ENCODE results near the gene GIT1.
A peak's percentile ranks its signal among the peaks of the same experiment; 100 is the strongest.

GIT1 gene, protein sequence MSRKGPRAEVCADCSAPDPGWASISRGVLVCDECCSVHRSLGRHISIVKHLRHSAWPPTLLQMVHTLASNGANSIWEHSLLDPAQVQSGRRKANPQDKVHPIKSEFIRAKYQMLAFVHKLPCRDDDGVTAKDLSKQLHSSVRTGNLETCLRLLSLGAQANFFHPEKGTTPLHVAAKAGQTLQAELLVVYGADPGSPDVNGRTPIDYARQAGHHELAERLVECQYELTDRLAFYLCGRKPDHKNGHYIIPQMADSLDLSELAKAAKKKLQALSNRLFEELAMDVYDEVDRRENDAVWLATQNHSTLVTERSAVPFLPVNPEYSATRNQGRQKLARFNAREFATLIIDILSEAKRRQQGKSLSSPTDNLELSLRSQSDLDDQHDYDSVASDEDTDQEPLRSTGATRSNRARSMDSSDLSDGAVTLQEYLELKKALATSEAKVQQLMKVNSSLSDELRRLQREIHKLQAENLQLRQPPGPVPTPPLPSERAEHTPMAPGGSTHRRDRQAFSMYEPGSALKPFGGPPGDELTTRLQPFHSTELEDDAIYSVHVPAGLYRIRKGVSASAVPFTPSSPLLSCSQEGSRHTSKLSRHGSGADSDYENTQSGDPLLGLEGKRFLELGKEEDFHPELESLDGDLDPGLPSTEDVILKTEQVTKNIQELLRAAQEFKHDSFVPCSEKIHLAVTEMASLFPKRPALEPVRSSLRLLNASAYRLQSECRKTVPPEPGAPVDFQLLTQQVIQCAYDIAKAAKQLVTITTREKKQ

DNA sequence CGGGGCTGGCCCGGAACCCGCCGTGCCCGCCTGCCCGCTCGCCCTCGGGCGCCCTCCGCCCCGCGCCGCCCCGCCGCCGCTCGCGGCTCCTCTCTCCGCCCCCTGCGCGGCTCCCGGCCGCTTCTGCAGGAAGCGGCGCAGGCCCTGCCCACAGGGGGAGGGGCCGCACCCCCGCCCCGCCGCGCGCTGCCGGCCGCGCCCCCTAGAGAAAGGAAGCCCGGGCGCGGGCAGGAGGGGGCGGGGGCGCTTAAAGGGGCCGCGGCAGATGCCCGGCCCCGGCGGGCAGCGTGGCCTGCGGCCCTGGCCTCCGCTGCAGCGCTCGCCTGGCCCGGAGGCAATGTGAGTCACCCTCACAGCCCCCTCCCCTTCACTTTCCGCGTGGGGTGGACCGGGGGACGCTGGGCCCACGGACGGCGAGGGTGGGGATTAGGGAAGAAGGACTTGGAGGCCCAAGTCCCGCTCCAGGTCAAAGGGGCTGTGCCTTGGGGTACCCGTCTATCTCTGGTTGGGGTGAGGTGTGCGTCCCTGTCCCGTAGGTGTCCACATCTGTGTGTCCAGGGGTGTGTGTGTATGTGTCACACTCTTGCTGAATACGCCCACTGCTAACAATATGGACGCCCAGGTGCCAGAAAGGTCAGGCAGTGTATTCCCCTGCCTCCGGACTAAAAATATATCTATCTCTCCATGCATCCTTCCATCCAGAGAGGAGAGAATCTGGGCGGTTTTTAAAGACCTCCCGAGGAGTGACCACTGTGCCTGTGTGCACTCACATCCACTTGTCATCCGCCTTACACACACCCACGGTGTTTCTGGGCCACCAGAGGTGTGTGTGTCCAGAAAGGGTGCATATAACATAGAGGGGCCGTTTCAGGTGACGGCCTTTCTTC lies at the start of gene GIT1:
TSS of gene GIT1 (minus strand) at position 125 of the 887 bp plus-strand sequence. CDS start 270 bp downstream, outside the sequence.
- DNase-seq (ENCODE audit: extremely low spot score, insufficient read length, low read depth): peak; percentile 86
- FAIRE-seq: peak; percentile 39

- DNase-seq (ENCODE audit: extremely low spot score, insufficient read length, low read depth) (no peak), FAIRE-seq (no peak)
Measured at GRCh38 chr17:29633886-29634285, 44.4 kb upstream of the GIT1 start.

- no peak for FAIRE-seq
- DNase-seq (ENCODE audit: extremely low spot score, insufficient read length, low read depth): no peak
Measured at GRCh38 chr17:29630630-29631193, 41.3 kb upstream of the GIT1 start.

GRCh38 chr17:29629839-29630238 lies 40.4 kb upstream of the GIT1 start:
- no peak for FAIRE-seq
- no peak for DNase-seq (ENCODE audit: extremely low spot score, insufficient read length, low read depth)

DNA sequence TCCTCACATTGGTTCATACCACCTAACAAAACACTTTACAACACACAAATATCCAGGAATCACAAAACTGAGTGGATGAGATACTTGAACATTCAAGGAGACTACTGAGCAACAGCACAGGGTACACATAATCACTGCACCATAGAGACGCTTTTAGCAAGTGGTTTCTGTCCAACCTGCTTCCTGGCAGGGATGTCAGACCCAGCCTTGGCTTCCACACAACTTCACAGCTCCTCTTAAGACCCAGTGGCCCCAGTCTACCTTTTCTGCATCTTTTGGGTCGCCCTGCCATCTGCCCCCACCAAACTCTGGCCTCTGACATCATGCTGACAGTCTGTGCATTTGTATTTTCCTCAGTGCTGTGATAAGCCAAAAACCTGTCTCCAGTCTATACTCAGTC lies 39.2 kb upstream of the GIT1 start:
- FAIRE-seq (no peak), DNase-seq (ENCODE audit: extremely low spot score, insufficient read length, low read depth) (no peak)

GRCh38 chr17:29627951-29628350 lies 38.5 kb upstream of the GIT1 start:
- FAIRE-seq (no peak), DNase-seq (ENCODE audit: extremely low spot score, insufficient read length, low read depth) (no peak)

GRCh38 chr17:29625037-29625750 lies 35.7 kb upstream of the GIT1 start:
- no peak for FAIRE-seq
- no peak for DNase-seq (ENCODE audit: extremely low spot score, insufficient read length, low read depth)

GRCh38 chr17:29624586-29624985 lies 35.1 kb upstream of the GIT1 start:
- FAIRE-seq (no peak), DNase-seq (ENCODE audit: extremely low spot score, insufficient read length, low read depth) (no peak)

GRCh38 chr17:29623283-29623647 lies 33.8 kb upstream of the GIT1 start:
- DNase-seq (ENCODE audit: extremely low spot score, insufficient read length, low read depth): no peak
- FAIRE-seq: no peak

DNA sequence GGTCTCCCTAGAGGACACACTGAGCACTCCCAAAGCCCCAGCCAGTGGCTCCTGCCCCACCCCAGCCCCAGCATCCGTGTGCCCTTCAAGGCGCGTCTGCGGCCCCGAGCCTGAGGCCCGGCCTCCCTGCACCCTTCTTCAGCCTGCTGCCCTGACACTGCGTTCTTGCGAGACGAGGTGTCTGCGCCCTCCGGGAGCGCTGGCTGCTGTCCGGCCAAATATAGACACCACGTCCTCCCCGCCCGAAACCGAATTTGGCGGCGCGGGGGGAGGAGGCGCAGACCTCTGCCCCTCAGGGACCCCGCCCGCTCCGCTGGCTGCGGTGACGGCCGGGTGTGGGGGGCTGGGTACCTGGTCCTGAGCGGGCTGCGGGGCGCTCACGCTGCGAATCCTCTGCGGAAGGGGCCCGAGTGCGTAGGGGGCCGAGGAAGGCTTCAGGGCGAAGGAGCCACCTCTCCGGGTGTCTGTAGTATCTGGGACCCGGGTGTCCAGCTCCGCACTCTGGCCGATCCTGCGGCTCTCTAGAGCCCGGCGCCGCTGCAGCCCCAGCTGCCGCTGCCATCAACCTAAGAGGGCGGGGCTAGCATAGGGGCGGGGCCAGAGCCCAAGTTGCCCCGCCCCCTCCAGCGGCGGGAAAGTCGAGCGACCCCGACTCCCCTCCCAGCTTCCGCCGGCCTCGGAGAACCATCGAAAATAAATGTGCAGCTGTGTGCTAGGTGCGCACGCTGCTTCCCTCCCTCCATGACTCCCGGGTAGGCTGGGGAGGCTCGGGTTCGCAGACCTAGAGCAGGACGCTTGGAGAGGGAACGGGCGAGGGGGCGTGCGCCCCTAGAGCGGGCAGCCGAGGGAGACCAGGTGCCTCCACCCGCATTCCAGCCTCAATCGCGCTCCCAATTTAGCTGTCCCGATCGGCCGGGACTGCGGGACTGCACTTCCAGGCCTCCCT lies 33.2 kb upstream of the GIT1 start, which contains the start of gene CORO6:
TSS of gene CORO6 (minus strand) at position 576 of the 946 bp plus-strand sequence. CDS start 1,491 bp downstream, outside the sequence.
- peak; percentile 49 for FAIRE-seq
- no peak for DNase-seq (ENCODE audit: extremely low spot score, insufficient read length, low read depth)

GRCh38 chr17:29621751-29622194 lies 32.3 kb upstream of the GIT1 start:
- no peak for FAIRE-seq
- DNase-seq (ENCODE audit: extremely low spot score, insufficient read length, low read depth): no peak

DNA sequence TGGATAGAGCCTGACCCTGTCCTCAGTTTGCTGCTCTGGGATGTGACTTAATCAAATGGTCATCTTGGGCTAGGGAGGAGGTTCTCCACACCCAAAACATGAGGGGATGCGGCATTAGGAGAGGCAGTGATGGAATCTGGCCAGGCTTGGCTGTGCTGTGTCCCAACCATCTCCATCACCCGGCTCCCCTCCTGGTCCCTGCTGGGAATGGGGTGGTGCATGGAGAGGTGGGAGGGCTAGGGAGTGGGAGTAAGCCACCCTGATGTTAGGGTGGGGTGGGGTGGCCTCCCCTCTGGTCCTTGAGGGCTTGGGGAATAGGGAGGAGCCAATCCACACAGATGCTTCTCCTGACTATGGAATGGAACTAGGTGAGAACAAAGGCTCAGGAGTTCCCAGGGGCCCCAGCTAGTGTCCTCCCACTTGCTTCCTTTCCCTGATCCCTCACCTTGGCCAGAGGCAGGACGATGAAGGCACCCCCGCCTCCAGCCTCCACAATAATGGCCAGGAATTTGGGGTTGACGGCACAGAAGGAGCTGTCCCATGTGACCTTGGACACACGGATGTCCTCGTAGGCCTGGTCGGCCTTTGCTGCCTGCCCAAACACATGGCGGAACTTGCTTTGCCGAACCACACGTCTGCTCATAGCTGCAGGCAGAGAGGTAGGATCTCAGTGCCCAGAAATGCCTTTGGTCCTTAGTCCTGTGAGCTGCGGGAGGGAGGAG lies 31.5 kb upstream of the GIT1 start:
- FAIRE-seq (no peak), DNase-seq (ENCODE audit: extremely low spot score, insufficient read length, low read depth) (no peak)

- DNase-seq (ENCODE audit: extremely low spot score, insufficient read length, low read depth): no peak
- FAIRE-seq: no peak
Measured at GRCh38 chr17:29620271-29620670, 30.8 kb upstream of the GIT1 start.

GRCh38 chr17:29619251-29619650 lies 29.8 kb upstream of the GIT1 start:
- no peak for DNase-seq (ENCODE audit: extremely low spot score, insufficient read length, low read depth)
- FAIRE-seq: no peak

DNA sequence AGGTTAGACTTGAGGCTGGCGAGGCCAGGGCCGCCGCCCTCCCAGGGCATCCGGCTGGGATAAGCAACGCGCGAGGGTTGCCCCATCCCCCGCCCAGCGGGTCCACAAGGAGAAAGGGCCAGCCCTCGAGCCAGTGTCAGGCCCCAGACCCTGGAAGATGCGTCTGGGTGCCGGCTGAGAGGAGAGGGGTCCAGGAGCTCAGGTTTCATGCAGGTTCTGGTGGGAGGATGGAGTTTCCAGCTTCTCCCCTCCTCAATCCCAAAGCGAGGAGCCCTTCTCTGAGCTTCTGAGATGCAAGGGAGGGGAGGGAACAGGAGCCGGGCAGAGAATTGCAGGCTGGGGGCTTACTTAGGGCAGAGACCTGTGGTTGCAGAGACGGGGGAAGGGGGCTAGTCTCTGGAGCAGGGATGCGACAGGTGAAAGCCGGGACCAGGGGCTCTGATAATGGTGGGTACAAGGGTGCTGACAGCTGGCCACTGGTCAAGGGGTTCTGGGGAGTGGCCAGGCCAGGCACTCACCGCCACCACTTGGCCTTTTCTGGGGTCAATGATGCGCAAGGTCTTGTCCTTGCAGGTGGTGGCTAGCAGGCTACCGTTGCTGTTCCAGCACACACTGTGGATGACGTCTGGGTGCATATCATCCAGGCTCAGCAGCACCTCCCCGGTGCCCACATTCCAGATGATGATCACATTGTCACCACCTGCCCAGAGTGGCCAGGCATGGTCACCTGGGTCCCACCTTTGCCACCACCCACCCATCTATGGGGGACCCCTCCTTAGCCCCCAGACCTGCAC lies 29.0 kb upstream of the GIT1 start:
- no peak for FAIRE-seq
- no peak for DNase-seq (ENCODE audit: extremely low spot score, insufficient read length, low read depth)

DNA sequence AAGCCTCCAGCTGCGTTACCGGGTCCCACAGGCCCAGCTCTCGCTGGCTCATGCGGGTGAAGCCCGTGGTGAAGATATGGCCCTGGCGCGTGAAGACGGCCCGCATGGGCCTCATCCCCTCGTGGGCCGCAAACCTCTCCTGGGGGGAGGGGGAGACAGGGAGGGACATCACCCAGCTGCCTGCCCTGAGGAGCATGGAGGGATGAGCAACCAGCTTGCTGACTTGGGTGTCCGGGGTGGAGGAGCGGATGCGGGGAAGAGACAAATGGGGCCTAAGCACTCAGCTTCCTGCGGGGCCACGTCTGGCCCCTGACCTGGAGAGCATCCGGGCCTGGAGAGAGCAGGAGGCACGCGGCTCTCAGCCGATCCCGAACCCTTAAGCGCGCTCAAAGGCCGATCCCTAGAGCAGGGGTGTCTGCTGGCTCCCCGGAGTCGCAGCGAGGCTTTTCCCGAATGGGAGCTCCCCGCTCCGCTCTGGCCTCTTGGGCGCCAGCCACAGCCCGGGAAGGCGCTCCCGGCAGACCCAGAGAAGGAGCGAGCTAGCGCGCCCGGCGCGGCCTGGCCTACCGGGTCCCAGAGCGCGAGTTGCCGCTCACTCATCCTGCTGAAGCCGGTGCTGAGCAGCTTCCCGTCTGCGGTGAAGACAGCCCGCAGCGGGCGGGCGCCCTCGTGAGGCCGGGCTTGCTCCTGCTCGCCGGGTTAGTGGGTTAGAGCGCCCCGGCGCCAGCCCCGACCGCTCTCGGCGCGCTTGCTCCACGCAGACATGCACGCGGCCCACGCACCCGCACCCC lies 28.2 kb upstream of the GIT1 start:
- FAIRE-seq (peak; percentile 88), DNase-seq (ENCODE audit: extremely low spot score, insufficient read length, low read depth) (no peak)

Measured in GM18507 (cell line).